Fibroblast of pulmonary artery (primary cell): ENCODE data around the gene EFR3B.

Experiments used
- DNase-seq: peaks from one replicate; pipeline ENCODE4 v3.0.0-alpha.2; 2010; ENCODE audit warnings: low read depth
- H3K4me3 ChIP-seq: replicated peaks from 2 replicates; pipeline ENCODE4 v1.5.1; 2011; ENCODE audit warnings: low read depth, mild to moderate bottlenecking, control low read depth, low read length, moderate library complexity
- CTCF ChIP-seq: IDR thresholded peaks from 2 replicates; pipeline ENCODE4 v1.5.1; 2011; ENCODE audit warnings: mild to moderate bottlenecking, control low read depth, low read length, inconsistent platforms; ENCODE audit errors: missing control alignments

Gene EFR3B

GRCh38 chr2:25055376-25055920 lies 13.6 kb downstream of the EFR3B start:
- DNase-seq: no peak
- no peak for TF ChIP-seq CTCF
- no peak overlapping the region for H3K4me3 ChIP-seq

DNA sequence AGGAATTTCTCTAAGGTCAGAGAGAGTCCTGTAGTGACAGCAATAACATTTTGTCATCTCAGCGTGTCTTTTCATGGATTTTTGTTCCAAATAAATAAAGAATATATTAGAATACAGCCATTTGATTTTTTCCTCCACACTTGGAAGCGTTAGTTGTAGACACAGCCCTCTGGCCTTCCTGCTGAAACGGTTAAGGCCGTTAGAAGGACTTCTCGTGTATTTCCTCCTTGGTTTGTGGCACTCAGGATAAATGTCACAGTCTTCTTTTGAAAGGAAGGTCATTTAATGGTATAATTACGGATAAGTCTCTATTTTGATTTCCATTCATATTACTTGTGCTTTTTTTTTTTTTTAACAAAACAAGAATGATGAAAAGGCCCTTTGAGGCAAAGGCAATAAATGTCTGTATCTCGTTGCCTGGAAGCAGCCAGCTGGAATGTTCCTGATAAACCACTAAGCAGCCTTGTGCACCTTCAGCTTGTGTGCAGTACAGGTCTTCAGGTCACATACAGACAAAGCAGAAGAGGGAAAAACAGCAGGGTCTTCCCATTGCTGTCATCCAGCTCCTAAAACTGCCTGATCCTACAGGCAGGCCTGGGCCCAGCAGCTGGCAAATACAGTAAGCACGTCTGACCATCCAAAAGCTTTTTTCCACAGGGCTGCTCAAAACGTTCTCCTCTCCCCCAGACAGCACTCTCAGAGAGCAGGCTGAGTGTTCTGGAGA lies 14.4 kb downstream of the EFR3B start:
- no peak for DNase-seq
- TF ChIP-seq CTCF: no peak
- no peak overlapping the region for H3K4me3 ChIP-seq

GRCh38 chr2:25062511-25062917 lies 20.6 kb downstream of the EFR3B start:
- TF ChIP-seq CTCF: no peak
- DNase-seq: no peak
- H3K4me3 ChIP-seq: no peak overlapping the region

- no peak for DNase-seq
- no peak for TF ChIP-seq CTCF
These were observed 22.2 kb downstream of the EFR3B start for GRCh38 chr2:25063876-25064660.

GRCh38 chr2:25065768-25066167 lies 23.9 kb downstream of the EFR3B start:
- no peak overlapping the region for H3K4me3 ChIP-seq
- no peak for TF ChIP-seq CTCF
- no peak for DNase-seq

More at GRCh38 chr2:25063876-25064660, 22.2 kb downstream of the EFR3B start:
- no peak overlapping the region for H3K4me3 ChIP-seq

- H3K4me3 ChIP-seq: no peak overlapping the region
- DNase-seq: no peak
- TF ChIP-seq CTCF: no peak
These were observed 24.6 kb downstream of the EFR3B start for GRCh38 chr2:25066455-25066854.
